Mucosa of rectum (tissue), 2 donors: ENCODE results near the gene CDK14.
"Not testable (repeated sequence)": the region's sequence is repeated elsewhere in the genome, so short reads cannot be mapped to it uniquely, and the experiment has no call there.

Experiments
- H3K27ac ChIP-seq, 2 donors: one replicate each; pipeline ENCODE4 v1.7.0; 2013; ENCODE audit warnings: inconsistent platforms in 2 of 2, low read depth in 2 of 2, low read length in 2 of 2
- H3K27me3 ChIP-seq, 2 donors: one replicate each; pipeline ENCODE4 v1.7.0; 2013; ENCODE audit warnings: low read length in 2 of 2; ENCODE audit not compliant: control insufficient read depth in 2 of 2, insufficient read depth in 2 of 2
- H3K36me3 ChIP-seq, 2 donors: one replicate each; pipeline ENCODE4 v1.7.0; 2013; ENCODE audit warnings: low read length in 2 of 2; ENCODE audit not compliant: control insufficient read depth in 2 of 2, insufficient read depth in 2 of 2
- H3K4me1 ChIP-seq, 2 donors: one replicate each; pipeline ENCODE4 v1.7.0; 2013; ENCODE audit warnings: low read length in 2 of 2, mild to moderate bottlenecking in 1 of 2; ENCODE audit not compliant: control insufficient read depth in 2 of 2, insufficient read depth in 2 of 2
- H3K4me3 ChIP-seq, 2 donors: one replicate each; pipeline ENCODE4 v1.7.0; 2013; ENCODE audit warnings: low read length in 2 of 2
- H3K9ac ChIP-seq, 2 donors: one replicate each; pipeline ENCODE4 v1.7.0; 2013; ENCODE audit warnings: low read length in 2 of 2, low read depth in 1 of 2, mild to moderate bottlenecking in 1 of 2
- H3K9me3 ChIP-seq, 2 donors: one replicate each; pipeline ENCODE4 v1.7.0; 2013; ENCODE audit warnings: low read length in 2 of 2; ENCODE audit not compliant: control insufficient read depth in 2 of 2
- donor health status: healthy.
- donor health status: Normal muscosa, but diverticular disease.

The CDK14 gene

GRCh38 chr7:90916319-90916718 lies 320.2 kb downstream of the CDK14 start:
- H3K36me3 ChIP-seq: no peaks in the 10 kb centered on the region

GRCh38 chr7:90917539-90917938 lies 321.4 kb downstream of the CDK14 start:
- H3K36me3 ChIP-seq: no peaks in the 10 kb centered on the region
- no peaks in the 10 kb centered on the region for H3K9me3 ChIP-seq
- H3K4me1 ChIP-seq: no peaks in the 10 kb centered on the region
- no peak overlapping the region for H3K4me3 ChIP-seq
- H3K27ac ChIP-seq: no peak overlapping the region
- no peak overlapping the region for H3K9ac ChIP-seq
- H3K27me3 ChIP-seq: no peaks in the 10 kb centered on the region

More at GRCh38 chr7:90916319-90916718, 320.2 kb downstream of the CDK14 start:
- H3K27me3 ChIP-seq: no peaks in the 10 kb centered on the region
- H3K4me1 ChIP-seq: no peaks in the 10 kb centered on the region
- no peak overlapping the region for H3K4me3 ChIP-seq
- no peak overlapping the region for H3K9ac ChIP-seq
- no peaks in the 10 kb centered on the region for H3K9me3 ChIP-seq
- H3K27ac ChIP-seq: no peak overlapping the region

GRCh38 chr7:90918303-90918702 lies 322.2 kb downstream of the CDK14 start:
- Histone ChIP-seq H3K9ac (no peak overlapping the region), H3K36me3 (no peaks in the 10 kb centered on the region), H3K27me3 (no peaks in the 10 kb centered on the region), H3K4me3 (no peak overlapping the region), H3K4me1 (no peaks in the 10 kb centered on the region), H3K27ac (no peak overlapping the region), H3K9me3 (no peaks in the 10 kb centered on the region)

DNA sequence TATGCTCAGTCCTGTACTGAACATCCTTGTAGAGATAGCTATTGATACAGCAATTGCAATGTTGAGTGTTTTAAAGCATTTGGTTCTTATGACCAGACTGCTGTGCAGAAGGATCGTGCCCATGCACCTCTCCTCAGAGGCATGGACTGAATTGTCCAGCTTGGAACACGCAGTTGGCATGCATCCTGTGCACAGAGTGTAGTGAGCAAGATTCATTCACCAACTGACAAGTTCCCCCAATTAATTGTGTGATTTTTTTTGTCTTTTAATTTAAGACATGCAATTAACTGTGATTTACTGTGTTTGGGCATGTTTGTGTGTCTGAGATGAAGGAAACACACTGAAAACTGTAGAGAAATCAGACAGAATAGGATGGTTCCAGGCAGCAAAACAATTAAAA lies 323.7 kb downstream of the CDK14 start:
- no peak overlapping the region for H3K9ac ChIP-seq
- H3K4me1 ChIP-seq: no peaks in the 10 kb centered on the region
- no peak overlapping the region for H3K4me3 ChIP-seq
- H3K36me3 ChIP-seq: no peaks in the 10 kb centered on the region
- H3K27me3 ChIP-seq: no peaks in the 10 kb centered on the region
- no peak overlapping the region for H3K27ac ChIP-seq
- no peaks in the 10 kb centered on the region for H3K9me3 ChIP-seq

GRCh38 chr7:90920336-90920735 lies 324.2 kb downstream of the CDK14 start:
- Histone ChIP-seq H3K36me3 (no peaks in the 10 kb centered on the region), H3K9me3 (no peaks in the 10 kb centered on the region), H3K4me3 (no peak overlapping the region), H3K27me3 (no peaks in the 10 kb centered on the region), H3K27ac (no peak overlapping the region), H3K9ac (no peak overlapping the region), H3K4me1 (no peaks in the 10 kb centered on the region)

- Histone ChIP-seq H3K4me1 (no peaks in the 10 kb centered on the region), H3K4me3 (no peak overlapping the region), H3K9me3 (no peaks in the 10 kb centered on the region), H3K27ac (no peak overlapping the region), H3K27me3 (no peaks in the 10 kb centered on the region), H3K36me3 (no peaks in the 10 kb centered on the region), H3K9ac (no peak overlapping the region)
Measured at GRCh38 chr7:90923541-90923997, 327.4 kb downstream of the CDK14 start.

- not testable (repeated sequence) for H3K27ac ChIP-seq, H3K9ac ChIP-seq, H3K27me3 ChIP-seq, H3K4me1 ChIP-seq, H3K4me3 ChIP-seq, H3K9me3 ChIP-seq, H3K36me3 ChIP-seq
Measured at GRCh38 chr7:90928700-90929424, 332.7 kb downstream of the CDK14 start.

DNA sequence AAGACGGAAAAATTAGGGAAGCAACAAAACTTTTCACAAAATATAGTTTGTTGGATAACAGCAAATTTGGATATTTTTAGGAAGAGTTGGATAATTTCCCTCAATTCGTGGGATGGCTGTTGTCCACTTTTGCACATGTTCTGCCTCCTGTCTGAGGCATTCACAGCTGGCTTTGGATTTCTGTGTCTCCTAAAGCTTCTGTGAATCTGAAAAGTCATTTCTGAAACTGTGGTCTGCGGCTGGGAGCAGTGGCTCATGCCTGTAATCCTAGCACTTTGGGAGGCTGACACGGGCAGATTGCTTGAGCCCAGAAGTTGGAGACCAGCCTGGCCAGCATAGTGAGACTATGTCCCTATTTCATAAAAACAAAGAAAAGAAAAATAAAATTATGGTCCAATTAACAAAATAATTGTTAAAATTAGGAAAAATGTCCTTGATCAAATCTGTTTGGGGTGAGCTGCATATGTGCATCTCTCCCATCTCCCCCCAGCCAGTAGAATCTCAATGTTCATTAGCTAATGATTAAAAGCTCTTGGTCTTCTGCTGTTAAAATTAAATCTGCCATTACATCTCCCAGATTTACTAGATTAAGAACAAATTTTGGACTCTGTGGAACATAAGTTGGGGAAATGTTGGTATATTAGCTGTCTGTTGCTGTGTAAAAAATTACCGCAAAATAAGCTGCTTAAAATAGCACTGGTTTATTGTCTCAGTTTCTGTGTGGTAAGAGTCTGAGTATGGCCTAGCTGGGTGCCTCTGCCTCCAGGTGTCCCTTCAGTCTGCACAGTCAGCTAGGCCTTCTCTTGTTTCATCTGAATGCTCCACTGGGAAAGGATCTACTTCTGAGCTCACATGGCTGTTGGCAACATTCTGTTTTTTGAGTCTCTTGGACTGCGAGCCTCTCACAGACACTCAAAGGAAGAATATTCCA lies 336.1 kb downstream of the CDK14 start:
- Histone ChIP-seq H3K9ac (no peak overlapping the region), H3K9me3 (no peaks in the 10 kb centered on the region), H3K4me3 (no peak overlapping the region), H3K4me1 (no peaks in the 10 kb centered on the region), H3K36me3 (no peaks in the 10 kb centered on the region), H3K27ac (peak overlapping the region in 1 of 2 donors; percentile 27), H3K27me3 (no peaks in the 10 kb centered on the region)

- no peak overlapping the region for H3K4me3 ChIP-seq
- H3K36me3 ChIP-seq: no peaks in the 10 kb centered on the region
- H3K9me3 ChIP-seq: no peaks in the 10 kb centered on the region
- no peaks in the 10 kb centered on the region for H3K4me1 ChIP-seq
- no peaks in the 10 kb centered on the region for H3K27me3 ChIP-seq
- no peak overlapping the region for H3K27ac ChIP-seq
- H3K9ac ChIP-seq: no peak overlapping the region
Measured at GRCh38 chr7:90933041-90933440, 336.9 kb downstream of the CDK14 start.

DNA sequence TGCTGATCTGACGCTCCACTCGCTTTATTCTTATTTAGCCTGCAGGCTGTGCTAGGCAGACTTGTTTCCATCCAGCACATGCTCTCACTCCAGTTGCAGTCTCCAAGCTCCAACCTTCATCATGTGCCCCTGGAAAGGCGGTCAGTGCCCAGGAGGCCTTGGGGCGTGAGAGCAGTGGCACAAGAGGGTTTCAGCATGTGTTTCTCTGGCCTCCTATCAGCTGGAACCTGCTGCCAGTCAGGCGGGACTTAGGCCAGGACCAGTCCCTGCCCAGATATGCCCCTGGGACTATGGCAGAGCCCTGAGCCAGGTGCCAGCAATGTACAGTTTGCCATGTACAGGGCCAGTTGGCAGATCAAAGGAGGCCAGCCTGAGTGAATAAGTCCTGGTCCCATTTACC lies 337.9 kb downstream of the CDK14 start:
- no peaks in the 10 kb centered on the region for H3K4me1 ChIP-seq
- H3K36me3 ChIP-seq: no peaks in the 10 kb centered on the region
- H3K9me3 ChIP-seq: no peaks in the 10 kb centered on the region
- no peak overlapping the region for H3K9ac ChIP-seq
- no peak overlapping the region for H3K27ac ChIP-seq
- H3K4me3 ChIP-seq: no peak overlapping the region
- no peaks in the 10 kb centered on the region for H3K27me3 ChIP-seq
